IMR-90 (cell line): ENCODE measurements around the gene CPED1. TPM values are rescaled to one million over a fixed set of nuclear protein-coding genes. Genes with fewer than 3 reads are reported as not detected.

Experiments
- ATAC-seq: fragments of 200-7000 bp; cut with Tn5 transposase; 2 replicates; pipeline ENCODE4 v1.9.1; 2020; ENCODE audit warnings: low read depth, mild to moderate bottlenecking, moderate library complexity
- BruUV-seq: library from RNA; stranded (reverse); fragments of 400-500 nt; replicated peaks from 2 replicates; lab custom pipeline; 2021; lab: Mats Ljungman, UMichigan
- CTCF ChIA-PET: fragments of 300-600 bp; formaldehyde crosslinking; extraction: SDS; loops from one replicate; lab custom pipeline; 2021; ENCODE audit warnings: antibody characterized with exemption; lab: Yijun Ruan, JAX
- POLR2A ChIA-PET: fragments of 300-600 bp; sonication (Branson Sonifier 250); formaldehyde crosslinking; loops from one replicate; lab custom pipeline; 2022; ENCODE audit warnings: antibody characterized with exemption; ENCODE audit not compliant: unreplicated experiment; lab: Charles Lee
- DNase-seq: peaks from one replicate; pipeline ENCODE4 v3.0.0; 2013
- H2AFZ ChIP-seq: replicated peaks from 2 replicates; pipeline ENCODE3; 2013; ENCODE audit warnings: low read length, mild to moderate bottlenecking; ENCODE audit not compliant: poor library complexity
- H2AK5ac ChIP-seq: 2 replicates; pipeline ENCODE4 v1.6.1; 2013; ENCODE audit warnings: low read depth, low read length, inconsistent platforms
- H2AK9ac ChIP-seq: replicated peaks from 2 replicates; pipeline ENCODE3; 2013; ENCODE audit warnings: mild to moderate bottlenecking, low read depth, low read length, moderate library complexity; ENCODE audit not compliant: poor library complexity
- H2BK120ac ChIP-seq: 2 replicates; pipeline ENCODE4 v1.6.1; 2013; ENCODE audit warnings: low read depth, low read length, inconsistent platforms
- H2BK15ac ChIP-seq: 3 replicates; pipeline ENCODE4 v1.6.1; 2013; ENCODE audit warnings: low read depth, low read length, inconsistent platforms
- H2BK20ac ChIP-seq: 2 replicates; pipeline ENCODE4 v1.6.1; 2013; ENCODE audit warnings: low read depth, mild to moderate bottlenecking, inconsistent platforms, low read length, moderate library complexity
- H2BK5ac ChIP-seq: 2 replicates; pipeline ENCODE4 v1.6.1; 2013; ENCODE audit warnings: mild to moderate bottlenecking, low read depth, low read length, inconsistent platforms; ENCODE audit not compliant: poor library complexity, severe bottlenecking
- H3K14ac ChIP-seq: replicated peaks from 2 replicates; pipeline ENCODE4 v1.6.1; 2013; ENCODE audit warnings: low read depth, low read length, inconsistent platforms
- H3K18ac ChIP-seq: 2 replicates; pipeline ENCODE4 v1.6.1; 2013; ENCODE audit warnings: low read depth, low read length, control low read depth
- H3K23ac ChIP-seq: 2 replicates; pipeline ENCODE4 v1.6.1; 2013; ENCODE audit warnings: low read depth, low read length, inconsistent platforms
- H3K27ac ChIP-seq: 2 replicates; pipeline ENCODE4 v1.5.1; 2013; ENCODE audit warnings: mild to moderate bottlenecking, control low read depth, low read length; ENCODE audit not compliant: insufficient read depth
- H3K27me3 ChIP-seq: 2 replicates; pipeline ENCODE4 v1.6.1; 2013; ENCODE audit warnings: low read length; ENCODE audit not compliant: control insufficient read depth, insufficient read depth
- H3K36me3 ChIP-seq: 2 replicates; pipeline ENCODE4 v1.6.1; 2013; ENCODE audit warnings: low read length, mixed read lengths; ENCODE audit not compliant: control insufficient read depth, insufficient read depth
- H3K4ac ChIP-seq: 2 replicates; pipeline ENCODE4 v1.6.1; 2013; ENCODE audit warnings: low read depth, low read length, inconsistent platforms
- H3K4me1 ChIP-seq: 2 replicates; pipeline ENCODE4 v1.6.1; 2013; ENCODE audit warnings: low read length, mixed read lengths; ENCODE audit not compliant: control insufficient read depth, insufficient read depth
- H3K4me2 ChIP-seq: 2 replicates; pipeline ENCODE4 v1.6.1; 2013; ENCODE audit warnings: low read depth, mild to moderate bottlenecking, control low read depth, low read length, moderate library complexity
- H3K4me3 ChIP-seq: 2 replicates; pipeline ENCODE4 v1.5.1; 2013; ENCODE audit warnings: low read depth, mild to moderate bottlenecking, control low read depth, low read length, moderate library complexity; ENCODE audit not compliant: insufficient read depth
- H3K56ac ChIP-seq: 2 replicates; pipeline ENCODE4 v1.6.1; 2013; ENCODE audit warnings: low read length, inconsistent platforms; ENCODE audit not compliant: insufficient read depth; ENCODE audit errors: extremely low read depth
- H3K79me1 ChIP-seq, 2 experiments: 2 replicates each; pipeline ENCODE4 v1.6.1; 2013; ENCODE audit warnings: low read length in 2 of 2, inconsistent platforms in 1 of 2, low read depth in 1 of 2
- H3K9ac ChIP-seq: 2 replicates; pipeline ENCODE4 v1.6.1; 2013; ENCODE audit warnings: low read depth, low read length, control low read depth
- H3K9me1 ChIP-seq: 2 replicates; pipeline ENCODE4 v1.6.1; 2013; ENCODE audit warnings: low read length, inconsistent platforms; ENCODE audit not compliant: insufficient read depth
- H3K9me3 ChIP-seq: 2 replicates; pipeline ENCODE4 v1.6.1; 2013; ENCODE audit warnings: low read length; ENCODE audit not compliant: control insufficient read depth, insufficient read depth
- H4K20me1 ChIP-seq: 2 replicates; pipeline ENCODE4 v1.6.1; 2013; ENCODE audit warnings: low read length, inconsistent platforms; ENCODE audit not compliant: insufficient read depth
- H4K5ac ChIP-seq: 2 replicates; pipeline ENCODE4 v1.6.1; 2013; ENCODE audit warnings: mild to moderate bottlenecking, low read depth, low read length, control low read depth
- H4K8ac ChIP-seq, 2 experiments: 2 replicates each; pipeline ENCODE4 v1.6.1; 2013; ENCODE audit warnings: low read depth in 2 of 2, low read length in 2 of 2, control low read depth in 1 of 2, inconsistent platforms in 1 of 2
- H4K91ac ChIP-seq: 2 replicates; pipeline ENCODE4 v1.6.1; 2013; ENCODE audit warnings: low read depth, low read length, inconsistent platforms; ENCODE audit not compliant: insufficient read depth
- CEBPB ChIP-seq: IDR thresholded peaks from 2 replicates; pipeline ENCODE4 v1.6.1; 2012; ENCODE audit warnings: low read depth, low read length, improper control_type of control experiment
- NFE2L2 ChIP-seq: fragments of 150-350 bp; IDR thresholded peaks from 2 replicates; pipeline ENCODE4 v1.6.1; 2016; ENCODE audit warnings: low read depth, mild to moderate bottlenecking, low read length
- POLR2A ChIP-seq: IDR thresholded peaks from 2 replicates; pipeline ENCODE4 v1.6.1; 2012; ENCODE audit warnings: mild to moderate bottlenecking, low read depth, low read length
- WGBS, 2 experiments: methylation state at CpG; one replicate each; pipeline versions ENCODE4 v1.1.5 to v1.1.7; 2013; ENCODE audit warnings: missing lambda C conversion rate in 2 of 2; ENCODE audit not compliant: insufficient read length in 1 of 2; ENCODE audit errors: extremely low coverage in 2 of 2; 5-methylcytosine and 5-hydroxymethylcytosine counted together
- dilution Hi-C: fragments of 300-500 bp; cut with HindIII; formaldehyde crosslinking; loops from one replicate; pipeline ENCODE4 v1.14.3; 2018; ENCODE audit warnings: low sequenced_read_pairs; ENCODE audit not compliant: unreplicated experiment
- in situ Hi-C: fragments of 300-500 bp; cut with MboI; formaldehyde crosslinking; loops from 3 replicates; pipeline ENCODE4 v1.14.3; 2019; ENCODE audit warnings: low sequenced_read_pairs, inconsistent platforms, mixed read lengths
- intact Hi-C: fragments of 100-400 bp; cut with micrococcal nuclease; formaldehyde crosslinking; loops from 2 replicates; pipeline ENCODE4 v1.10.0; 2022
- polyA plus RNA-seq, 3 experiments: library from polyadenylated mRNA; depleted of rRNA; stranded (reverse); fragments of >200 nt; gene quantifications; 2 replicates each; pipeline ENCODE4 v1.2.3, GENCODE V29; 2012; ENCODE audit warnings: low replicate concordance in 1 of 3
- total RNA-seq: library from RNA; depleted of rRNA; stranded (reverse); fragments of >200 nt; gene quantifications from 2 replicates; pipeline ENCODE4 v1.2.3, GENCODE V29; 2012
- TF ChIP-seq, protein P1 (sequence below): fragments of 150-350 bp; IDR thresholded peaks from 2 replicates; pipeline ENCODE4 v1.6.1; 2017; ENCODE audit warnings: mild to moderate bottlenecking, antibody characterized with exemption, low read length, low read depth

The CPED1 gene
- total and polyA plus RNA-seq, 2 of the 4 experiments (the other 2 are of a cell fraction), result 31.2 to 96.8 TPM

DNA sequence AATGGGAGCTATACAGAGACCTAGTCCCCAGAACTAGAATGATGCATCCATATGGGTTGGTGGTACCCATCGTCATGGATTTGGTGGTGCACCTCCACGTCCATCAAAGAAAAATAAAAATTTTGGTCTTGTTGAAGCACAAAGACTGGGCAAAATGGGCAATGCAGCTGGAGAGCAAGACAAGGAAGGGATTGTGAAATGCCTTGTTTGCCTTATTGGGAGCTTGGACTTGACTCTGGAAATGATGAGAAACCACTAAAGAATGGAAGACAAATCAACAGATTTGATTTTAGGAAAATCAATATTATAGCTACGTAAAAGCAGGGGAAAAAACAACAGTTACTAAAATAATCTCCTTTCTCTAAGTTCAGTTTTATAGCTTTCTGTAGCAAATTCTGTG, 150.9 kb downstream of the CPED1 start:
- 0 out of 2 replicates have a peak, but pooled peaks cover 1% of the 10 kb centered on the region for H3K4me1 ChIP-seq
- H2BK5ac ChIP-seq, result no peak overlapping the region
- H2AK9ac ChIP-seq, result no peak overlapping the region
- H3K79me1 ChIP-seq, result peaks cover 0 to 2% of the 10 kb centered on the region in 2 experiments; a peak in 1 of 4 replicates
- ChIA-PET POLR2A (no interaction called here), CTCF (interaction anchor here (0.5 to 0.6 kb wide), 2 partner anchors 159 to 192 kb away, joined by 3 to 5 read pairs; no protein-coding TSS in a partner anchor)
- no peak overlapping the region for H2BK15ac ChIP-seq
- H4K20me1 ChIP-seq, result no peaks in the 10 kb centered on the region
- no peak overlapping the region for H3K4ac ChIP-seq
- H2AK5ac ChIP-seq, result no peak overlapping the region
- H3K23ac ChIP-seq, result no peak overlapping the region
- H3K18ac ChIP-seq, result no peak overlapping the region
- BruUV-seq, result no TSS peak
- peak; percentile 18 for DNase-seq
- H2BK20ac ChIP-seq, result 0 out of 2 replicates have a peak overlapping the region, but pooled peaks have one; percentile 36
- H3K9ac ChIP-seq, result no peak overlapping the region
- no peak overlapping the region for H4K91ac ChIP-seq
- H3K36me3 ChIP-seq, result peaks cover 6% of the 10 kb centered on the region
- no peak overlapping the region for H3K14ac ChIP-seq
- no peaks in the 10 kb centered on the region for H3K9me3 ChIP-seq
- no peak for ATAC-seq
- intact Hi-C loops (no loop called here), dilution Hi-C loops (no loop called here), in situ Hi-C loops (loop anchor here (25.0 kb wide), 1 partner anchor 198 kb away; the partner anchor contains the start of gene WNT16)
- no peak overlapping the region for H4K5ac ChIP-seq
- H3K4me2 ChIP-seq, result no peak overlapping the region
- H2AFZ ChIP-seq, result no peak overlapping the region
- no peak for TF ChIP-seq NFE2L2
- TF ChIP-seq CEBPB, result peak; percentile 34; the same call in 1 of the 2 replicates
- TF ChIP-seq POLR2A, result no peak
- TF ChIP-seq, protein P1, sequence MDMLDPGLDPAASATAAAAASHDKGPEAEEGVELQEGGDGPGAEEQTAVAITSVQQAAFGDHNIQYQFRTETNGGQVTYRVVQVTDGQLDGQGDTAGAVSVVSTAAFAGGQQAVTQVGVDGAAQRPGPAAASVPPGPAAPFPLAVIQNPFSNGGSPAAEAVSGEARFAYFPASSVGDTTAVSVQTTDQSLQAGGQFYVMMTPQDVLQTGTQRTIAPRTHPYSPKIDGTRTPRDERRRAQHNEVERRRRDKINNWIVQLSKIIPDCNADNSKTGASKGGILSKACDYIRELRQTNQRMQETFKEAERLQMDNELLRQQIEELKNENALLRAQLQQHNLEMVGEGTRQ, result no peak
- no peak overlapping the region for H2BK120ac ChIP-seq
- WGBS, 2 experiments, result 100% methylated on average over 2 of the region's 3 CpGs; no CpG with 5 or more reads in 1 of the 2 experiments
- H3K9me1 ChIP-seq, result peaks cover 3% of the 10 kb centered on the region
- H3K4me3 ChIP-seq, result no peak overlapping the region
- H4K8ac ChIP-seq, result no peak overlapping the region; a peak in 1 of 4 replicates
- no peak overlapping the region for H3K56ac ChIP-seq
- no peak overlapping the region for H3K27ac ChIP-seq
- no peaks in the 10 kb centered on the region for H3K27me3 ChIP-seq
